ENCODE results near the gene KCNS3.

- no peak for TF ChIP-seq CTCF (IDR thresholded peaks at IDR 0.05)
- TF ChIP-seq POLR2A (IDR thresholded peaks at IDR 0.05; ENCODE audit: low read depth): no peak
These were observed 43.0 kb upstream of the KCNS3 start for GRCh38 chr2:17835516-17835915.
